HCT116 (cell line): Measurements from ENCODE around the gene CCSER1. TPM values are rescaled to one million over a fixed set of nuclear protein-coding genes. Genes with fewer than 3 reads are reported as not detected.

Experiments
- ATAC-seq: fragments of 200-7000 bp; cut with Tn5 transposase; 2 replicates; pipeline ENCODE4 v1.9.1; 2020; ENCODE audit warnings: mild to moderate bottlenecking, moderate library complexity
- BruUV-seq: library from RNA; stranded (reverse); fragments of 400-500 nt; replicated peaks from 2 replicates; lab custom pipeline; 2021; lab: Mats Ljungman, UMichigan
- CTCF ChIA-PET: fragments of 300-600 bp; sonication (Branson Sonifier 250); formaldehyde crosslinking; loops from one replicate; lab custom pipeline; 2021; ENCODE audit warnings: antibody characterized with exemption; lab: Charles Lee
- POLR2A ChIA-PET: fragments of 300-600, 350-600 bp; sonication (Branson Sonifier 250); formaldehyde crosslinking; loops from one replicate; lab custom pipeline; 2021; ENCODE audit warnings: antibody characterized with exemption; lab: Charles Lee
- RAD21 ChIA-PET, 2 experiments: fragments of 300-600 bp; sonication (Branson Sonifier 250); formaldehyde crosslinking; loops; one replicate each; lab custom pipeline; 2023; ENCODE audit warnings: low total read pairs in 2 of 2; ENCODE audit not compliant: uncharacterized antibody in 2 of 2, unreplicated experiment in 2 of 2, low non-redundant PET in 1 of 2; lab: Charles Lee
- DNase-seq: peaks from one replicate; pipeline ENCODE4 v3.0.0-alpha.2; 2010; ENCODE audit warnings: low read depth, low spot score
- H2AFZ ChIP-seq: fragments of 200-600 bp; shearing (Covaris generic), sonication (generic); 2 replicates; pipeline ENCODE4 v1.6.1; 2017; ENCODE audit warnings: low read depth, mixed run types, mixed read lengths, antibody characterized with exemption, low read length; ENCODE audit not compliant: poor library complexity, severe bottlenecking
- H3K27ac ChIP-seq: 2 replicates; pipeline ENCODE4 v1.5.1; 2012; ENCODE audit warnings: low read depth, low read length
- H3K27me3 ChIP-seq: fragments of 200-600 bp; sonication (generic); 2 replicates; pipeline ENCODE4 v1.6.1; 2016; ENCODE audit warnings: mixed run types, low read length, mixed read lengths; ENCODE audit not compliant: insufficient read depth
- H3K36me3 ChIP-seq, 2 experiments: fragments of 200-500 bp in 1 of 2; fragments of 200-600 bp in 1 of 2; sonication (Bioruptor generic) in 1 of 2; sonication (generic) in 1 of 2; 2 replicates each; pipeline versions ENCODE4 v1.5.1 to v1.6.1; 2014 to 2016; ENCODE audit warnings: low read length in 2 of 2, inconsistent platforms in 1 of 2, mixed read lengths in 1 of 2, mixed run types in 1 of 2; ENCODE audit not compliant: insufficient read depth in 2 of 2, control insufficient read depth in 1 of 2
- H3K4me1 ChIP-seq, 2 experiments: fragments of 200-600 bp in 1 of 2; sonication (generic) in 1 of 2; 2 replicates each; pipeline versions ENCODE4 v1.5.1 to v1.6.1; 2012 to 2017; ENCODE audit warnings: low read length in 2 of 2, inconsistent platforms in 1 of 2, mild to moderate bottlenecking in 1 of 2, mixed read lengths in 1 of 2, mixed run types in 1 of 2, moderate library complexity in 1 of 2; ENCODE audit not compliant: insufficient read depth in 2 of 2, control insufficient read depth in 1 of 2
- H3K4me2 ChIP-seq: fragments of 200-600 bp; sonication (generic); 2 replicates; pipeline ENCODE4 v1.6.1; 2017; ENCODE audit warnings: mixed run types, low read length, mixed read lengths
- H3K4me3 ChIP-seq, 2 experiments: fragments of 200-600 bp in 1 of 2; sonication (generic) in 1 of 2; replicated peaks in 1 of 2; 2 replicates each; pipeline ENCODE4 v1.5.1; 2011 to 2016; ENCODE audit warnings: low read length in 2 of 2, control low read depth in 1 of 2, low read depth in 1 of 2, mild to moderate bottlenecking in 1 of 2, mixed read lengths in 1 of 2, mixed run types in 1 of 2
- H3K79me2 ChIP-seq: fragments of 200-600 bp; sonication (generic); 2 replicates; pipeline ENCODE4 v1.6.1; 2017; ENCODE audit warnings: mild to moderate bottlenecking, mixed run types, low read length, moderate library complexity, mixed read lengths; ENCODE audit not compliant: insufficient read depth
- H3K9ac ChIP-seq: fragments of 200-600 bp; sonication (generic); 2 replicates; pipeline ENCODE4 v1.6.1; 2016; ENCODE audit warnings: low read length, mixed read lengths
- H3K9me2 ChIP-seq: fragments of 200-600 bp; sonication (generic), shearing (Covaris generic); 2 replicates; pipeline ENCODE4 v1.6.1; 2017; ENCODE audit warnings: mixed run types, mild to moderate bottlenecking, moderate library complexity; ENCODE audit not compliant: insufficient read depth
- H3K9me3 ChIP-seq, 2 experiments: fragments of 200-500 bp in 1 of 2; fragments of 200-600 bp in 1 of 2; sonication (Bioruptor generic) in 1 of 2; sonication (generic) in 1 of 2; 2 replicates each; pipeline ENCODE4 v1.6.1; 2014 to 2017; ENCODE audit warnings: low read length in 2 of 2, mixed read lengths in 2 of 2, inconsistent platforms in 1 of 2, low read depth in 1 of 2, mild to moderate bottlenecking in 1 of 2, mixed run types in 1 of 2, moderate library complexity in 1 of 2; ENCODE audit not compliant: control insufficient read depth in 1 of 2, insufficient read depth in 1 of 2
- H4K20me1 ChIP-seq: fragments of 200-600 bp; sonication (generic), shearing (Covaris generic); 2 replicates; pipeline ENCODE4 v1.6.1; 2017; ENCODE audit warnings: mixed run types, mild to moderate bottlenecking, moderate library complexity; ENCODE audit not compliant: insufficient read depth
- POLR2AphosphoS5 ChIP-seq: IDR thresholded peaks from 2 replicates; pipeline ENCODE4 v1.6.1; 2011; ENCODE audit warnings: mild to moderate bottlenecking, low read depth, low read length, moderate library complexity
- RAD21 ChIP-seq: IDR thresholded peaks from 2 replicates; pipeline ENCODE4 v1.6.1; 2012; ENCODE audit warnings: low read depth, mild to moderate bottlenecking
- SRF ChIP-seq: IDR thresholded peaks from 2 replicates; pipeline ENCODE4 v1.6.1; 2012; ENCODE audit warnings: low read depth
- YY1 ChIP-seq: IDR thresholded peaks from 2 replicates; pipeline ENCODE4 v1.6.1; 2011; ENCODE audit warnings: low read length, low read depth, moderate library complexity, mild to moderate bottlenecking; ENCODE audit not compliant: insufficient replicate concordance; ENCODE audit errors: extremely low read depth
- ZNF274 ChIP-seq: fragments of 200-500 bp; sonication (Bioruptor generic); IDR thresholded peaks from 2 replicates; pipeline ENCODE4 v1.6.1; 2014; ENCODE audit warnings: mild to moderate bottlenecking, low read depth, low read length, inconsistent platforms
- intact Hi-C: fragments of 100-400 bp; cut with micrococcal nuclease; formaldehyde crosslinking; loops from 2 replicates; pipeline ENCODE4 v1.10.0; 2022
- total RNA-seq: library from RNA; stranded (reverse); gene quantifications from one replicate; pipeline ENCODE4 v1.2.1, GENCODE V29; 2021; ENCODE audit not compliant: unreplicated experiment
- TF ChIP-seq, protein P1 (sequence below), 3 experiments: fragments of 200-600 bp in 1 of 3; sonication (generic) in 1 of 3; IDR thresholded peaks in 2 of 3; conservative IDR thresholded peaks in 1 of 3; 2 replicates each; pipeline ENCODE4 v1.5.1; 2012 to 2017; ENCODE audit warnings: low read depth in 2 of 3, low read length in 2 of 3, antibody characterized with exemption in 1 of 3, borderline replicate concordance in 1 of 3, control low read depth in 1 of 3, mild to moderate bottlenecking in 1 of 3, mixed read lengths in 1 of 3, mixed run types in 1 of 3, moderate library complexity in 1 of 3; ENCODE audit not compliant: insufficient read depth in 1 of 3
- TF ChIP-seq, protein P2 (sequence below): IDR thresholded peaks from 2 replicates; pipeline ENCODE4 v1.6.1; 2011; ENCODE audit warnings: mild to moderate bottlenecking, low read length, moderate library complexity; ENCODE audit not compliant: insufficient replicate concordance; ENCODE audit errors: extremely low read depth
- TF ChIP-seq, protein P3 (sequence below): IDR thresholded peaks from 2 replicates; pipeline ENCODE4 v1.6.1; 2012; ENCODE audit warnings: low read depth

CCSER1 gene
- total RNA-seq, 1 experiment from 2014 or later, result 6.7 TPM

DNA sequence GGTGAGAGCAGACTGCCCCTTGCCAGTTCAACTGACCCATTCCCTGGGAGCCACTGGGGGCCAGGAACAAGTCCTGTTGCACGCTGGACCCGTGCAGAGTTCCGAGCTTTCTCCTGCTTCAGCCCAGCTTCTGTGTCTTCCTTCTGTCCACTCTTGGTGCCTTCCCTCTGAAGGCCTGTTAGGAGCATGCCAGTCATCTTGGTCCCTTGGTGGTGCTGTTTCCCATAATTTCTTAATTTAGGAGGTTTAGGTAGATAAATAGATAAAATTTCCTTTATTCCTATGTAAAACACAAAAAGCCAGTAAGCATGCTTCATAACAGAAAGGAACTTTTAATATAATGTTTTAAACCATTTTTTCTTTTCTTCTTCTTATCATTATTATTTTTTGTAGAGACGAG, 672.7 kb downstream of the CCSER1 start:
- peak; percentile 47; the same call in 1 of the 2 replicates for ATAC-seq
- H3K79me2 ChIP-seq, result no peaks in the 10 kb centered on the region
- no peaks in the 10 kb centered on the region for H3K36me3 ChIP-seq
- no peaks in the 10 kb centered on the region for H3K27me3 ChIP-seq
- no peak overlapping the region for H2AFZ ChIP-seq
- no peaks in the 10 kb centered on the region for H4K20me1 ChIP-seq
- CTCF ChIA-PET, result interaction anchor here (0.8 kb wide), 1 partner anchor 292 kb away, joined by 3 read pairs; no protein-coding TSS in a partner anchor
- no peak overlapping the region for H3K27ac ChIP-seq
- no peak for DNase-seq
- BruUV-seq, result no TSS peak
- no peak overlapping the region for H3K4me2 ChIP-seq
- RAD21 ChIA-PET, result no interaction called here
- intact Hi-C loops, result loop anchor here (10.0 kb wide), 1 partner anchor 1095 kb away; no protein-coding TSS in a partner anchor
- no peak overlapping the region for H3K9ac ChIP-seq
- H3K4me1 ChIP-seq, result no peaks in the 10 kb centered on the region
- POLR2A ChIA-PET, result no interaction called here
- H3K9me2 ChIP-seq, result no peaks in the 10 kb centered on the region
- H3K9me3 ChIP-seq, result no peaks in the 10 kb centered on the region
- H3K4me3 ChIP-seq, result no peak overlapping the region
- TF ChIP-seq ZNF274 (no peak), RAD21 (peak; percentile 33; the same call in 1 of the 2 replicates)
- TF ChIP-seq, protein P1, sequence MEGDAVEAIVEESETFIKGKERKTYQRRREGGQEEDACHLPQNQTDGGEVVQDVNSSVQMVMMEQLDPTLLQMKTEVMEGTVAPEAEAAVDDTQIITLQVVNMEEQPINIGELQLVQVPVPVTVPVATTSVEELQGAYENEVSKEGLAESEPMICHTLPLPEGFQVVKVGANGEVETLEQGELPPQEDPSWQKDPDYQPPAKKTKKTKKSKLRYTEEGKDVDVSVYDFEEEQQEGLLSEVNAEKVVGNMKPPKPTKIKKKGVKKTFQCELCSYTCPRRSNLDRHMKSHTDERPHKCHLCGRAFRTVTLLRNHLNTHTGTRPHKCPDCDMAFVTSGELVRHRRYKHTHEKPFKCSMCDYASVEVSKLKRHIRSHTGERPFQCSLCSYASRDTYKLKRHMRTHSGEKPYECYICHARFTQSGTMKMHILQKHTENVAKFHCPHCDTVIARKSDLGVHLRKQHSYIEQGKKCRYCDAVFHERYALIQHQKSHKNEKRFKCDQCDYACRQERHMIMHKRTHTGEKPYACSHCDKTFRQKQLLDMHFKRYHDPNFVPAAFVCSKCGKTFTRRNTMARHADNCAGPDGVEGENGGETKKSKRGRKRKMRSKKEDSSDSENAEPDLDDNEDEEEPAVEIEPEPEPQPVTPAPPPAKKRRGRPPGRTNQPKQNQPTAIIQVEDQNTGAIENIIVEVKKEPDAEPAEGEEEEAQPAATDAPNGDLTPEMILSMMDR (IDR thresholded peaks at IDR 0.05 in 2 of 3, conservative IDR thresholded peaks at IDR 0.05 in 1 of 3; ENCODE audit: borderline replicate concordance in 1 of 3, insufficient read depth in 1 of 3, low read depth in 2 of 3, low read length in 2 of 3), result peak in 2 of 3 experiments; percentile 13 to 18; a peak in 2 of 6 replicates
- TF ChIP-seq, all 23 proteins: peak for 2

DNA sequence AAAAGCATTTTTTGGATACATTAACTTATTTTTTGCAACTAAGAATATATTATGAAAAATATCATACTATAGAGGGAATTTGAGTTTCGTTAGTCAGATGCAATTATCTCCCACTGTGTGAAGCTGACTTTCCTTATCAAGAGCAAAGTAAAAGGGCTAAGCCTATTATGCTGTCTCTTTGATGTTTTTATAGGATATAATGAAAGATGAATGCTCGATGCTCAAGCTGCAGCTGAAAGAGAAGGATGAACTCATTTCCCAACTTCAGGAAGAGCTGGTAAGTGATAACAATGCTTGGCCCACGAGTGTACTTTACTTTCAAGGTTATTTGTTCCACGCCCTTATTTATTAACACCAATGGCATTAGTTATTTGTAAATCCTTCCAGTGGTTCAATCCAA, 688.4 kb downstream of the CCSER1 start:
- Histone ChIP-seq H3K4me2 (no peak overlapping the region), H3K27me3 (no peaks in the 10 kb centered on the region), H3K9me2 (peaks cover 6% of the 10 kb centered on the region; the same call in 1 of the 2 replicates), H3K4me1 (no peaks in the 10 kb centered on the region), H2AFZ (no peak overlapping the region), H3K9me3 (peaks cover 0 to 3% of the 10 kb centered on the region in 2 experiments; a peak in 2 of 4 replicates), H3K4me3 (no peak overlapping the region), H3K79me2 (no peaks in the 10 kb centered on the region), H3K9ac (no peak overlapping the region), H3K36me3 (no peaks in the 10 kb centered on the region)
- POLR2A ChIA-PET, result no interaction called here
- CTCF ChIA-PET, result no interaction called here
- no TSS peak for BruUV-seq
- intact Hi-C loops, result no loop called here
- RAD21 ChIA-PET, result no interaction called here
- DNase-seq, result no peak
- ATAC-seq, result no peak
- no peak for TF ChIP-seq YY1
- TF ChIP-seq, protein P2, sequence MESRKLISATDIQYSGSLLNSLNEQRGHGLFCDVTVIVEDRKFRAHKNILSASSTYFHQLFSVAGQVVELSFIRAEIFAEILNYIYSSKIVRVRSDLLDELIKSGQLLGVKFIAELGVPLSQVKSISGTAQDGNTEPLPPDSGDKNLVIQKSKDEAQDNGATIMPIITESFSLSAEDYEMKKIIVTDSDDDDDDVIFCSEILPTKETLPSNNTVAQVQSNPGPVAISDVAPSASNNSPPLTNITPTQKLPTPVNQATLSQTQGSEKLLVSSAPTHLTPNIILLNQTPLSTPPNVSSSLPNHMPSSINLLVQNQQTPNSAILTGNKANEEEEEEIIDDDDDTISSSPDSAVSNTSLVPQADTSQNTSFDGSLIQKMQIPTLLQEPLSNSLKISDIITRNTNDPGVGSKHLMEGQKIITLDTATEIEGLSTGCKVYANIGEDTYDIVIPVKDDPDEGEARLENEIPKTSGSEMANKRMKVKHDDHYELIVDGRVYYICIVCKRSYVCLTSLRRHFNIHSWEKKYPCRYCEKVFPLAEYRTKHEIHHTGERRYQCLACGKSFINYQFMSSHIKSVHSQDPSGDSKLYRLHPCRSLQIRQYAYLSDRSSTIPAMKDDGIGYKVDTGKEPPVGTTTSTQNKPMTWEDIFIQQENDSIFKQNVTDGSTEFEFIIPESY, result no peak
- no peak for TF ChIP-seq RAD21
- no peak for TF ChIP-seq SRF
- no peak for TF ChIP-seq POLR2AphosphoS5
- TF ChIP-seq, protein P3, sequence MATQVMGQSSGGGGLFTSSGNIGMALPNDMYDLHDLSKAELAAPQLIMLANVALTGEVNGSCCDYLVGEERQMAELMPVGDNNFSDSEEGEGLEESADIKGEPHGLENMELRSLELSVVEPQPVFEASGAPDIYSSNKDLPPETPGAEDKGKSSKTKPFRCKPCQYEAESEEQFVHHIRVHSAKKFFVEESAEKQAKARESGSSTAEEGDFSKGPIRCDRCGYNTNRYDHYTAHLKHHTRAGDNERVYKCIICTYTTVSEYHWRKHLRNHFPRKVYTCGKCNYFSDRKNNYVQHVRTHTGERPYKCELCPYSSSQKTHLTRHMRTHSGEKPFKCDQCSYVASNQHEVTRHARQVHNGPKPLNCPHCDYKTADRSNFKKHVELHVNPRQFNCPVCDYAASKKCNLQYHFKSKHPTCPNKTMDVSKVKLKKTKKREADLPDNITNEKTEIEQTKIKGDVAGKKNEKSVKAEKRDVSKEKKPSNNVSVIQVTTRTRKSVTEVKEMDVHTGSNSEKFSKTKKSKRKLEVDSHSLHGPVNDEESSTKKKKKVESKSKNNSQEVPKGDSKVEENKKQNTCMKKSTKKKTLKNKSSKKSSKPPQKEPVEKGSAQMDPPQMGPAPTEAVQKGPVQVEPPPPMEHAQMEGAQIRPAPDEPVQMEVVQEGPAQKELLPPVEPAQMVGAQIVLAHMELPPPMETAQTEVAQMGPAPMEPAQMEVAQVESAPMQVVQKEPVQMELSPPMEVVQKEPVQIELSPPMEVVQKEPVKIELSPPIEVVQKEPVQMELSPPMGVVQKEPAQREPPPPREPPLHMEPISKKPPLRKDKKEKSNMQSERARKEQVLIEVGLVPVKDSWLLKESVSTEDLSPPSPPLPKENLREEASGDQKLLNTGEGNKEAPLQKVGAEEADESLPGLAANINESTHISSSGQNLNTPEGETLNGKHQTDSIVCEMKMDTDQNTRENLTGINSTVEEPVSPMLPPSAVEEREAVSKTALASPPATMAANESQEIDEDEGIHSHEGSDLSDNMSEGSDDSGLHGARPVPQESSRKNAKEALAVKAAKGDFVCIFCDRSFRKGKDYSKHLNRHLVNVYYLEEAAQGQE, result no peak
- TF ChIP-seq, all 23 proteins: peak for 0
- Histone ChIP-seq H4K20me1 (no peaks in the 10 kb centered on the region), H3K27ac (no peak overlapping the region)
